Ovary (tissue), 3 donors: ENCODE measurements around the gene CDKL5.

Source experiments
- CTCF ChIP-seq, 3 donors: fragments of 450-650 bp in 2 of 3; fragments of 200-600 bp in 1 of 3; IDR thresholded peaks; one replicate each; pipeline versions ENCODE4 v1.5.1 to v1.8.0; 2016 to 2022; ENCODE audit warnings: antibody characterized with exemption in 3 of 3, mild to moderate bottlenecking in 1 of 3
- POLR2A ChIP-seq: fragments of 450-650 bp; IDR thresholded peaks from one replicate; pipeline ENCODE4 v1.6.1; 2017; ENCODE audit warnings: antibody characterized with exemption, mild to moderate bottlenecking, moderate library complexity
- donor health status: DM: no; HTN: no; CAD: no.

GRCh38 chrX:18537524-18537923 is 112.1 kb downstream of the CDKL5 start:
- TF ChIP-seq POLR2A (no peak), CTCF (IDR thresholded peaks at IDR 0.05) (no peak)
